Immature natural killer cell (primary cell): ENCODE results near the gene OPA3. TPM values are rescaled to one million over a fixed set of nuclear protein-coding genes. Genes with fewer than 3 reads are reported as not detected.
"Not testable (repeated sequence)": the region's sequence is repeated elsewhere in the genome, so short reads cannot be mapped to it uniquely, and the experiment has no call there.

Source experiments
- DNase-seq, 3 donors: peaks; one replicate each; pipeline ENCODE4 v3.0.0; 2022; ENCODE audit warnings: mixed read lengths in 1 of 3
- H3K27ac Mint-ChIP-seq, 6 donors: one replicate each; pipeline ENCODE4 v1.8.0; 2020; ENCODE audit warnings: mixed read lengths in 6 of 6, mild to moderate bottlenecking in 5 of 6, inconsistent platforms in 4 of 6, moderate library complexity in 3 of 6
- H3K27me3 Mint-ChIP-seq, 3 donors: one replicate each; pipeline ENCODE4 v1.8.0; 2020 to 2021; ENCODE audit warnings: low read depth in 3 of 3, mild to moderate bottlenecking in 3 of 3, mixed read lengths in 3 of 3, moderate library complexity in 3 of 3, inconsistent platforms in 1 of 3
- H3K36me3 Mint-ChIP-seq, 3 donors: one replicate each; pipeline ENCODE4 v1.8.0; 2020; ENCODE audit warnings: mixed read lengths in 3 of 3, inconsistent platforms in 2 of 3, mild to moderate bottlenecking in 2 of 3
- H3K4me1 Mint-ChIP-seq, 2 donors: one replicate each; pipeline ENCODE4 v1.8.0; 2020; ENCODE audit warnings: inconsistent platforms in 2 of 2, mild to moderate bottlenecking in 2 of 2, mixed read lengths in 2 of 2, moderate library complexity in 1 of 2
- H3K4me3 Mint-ChIP-seq, 5 donors: one replicate each; pipeline ENCODE4 v1.8.0; 2020; ENCODE audit warnings: mild to moderate bottlenecking in 5 of 5, mixed read lengths in 5 of 5, inconsistent platforms in 3 of 5, moderate library complexity in 3 of 5
- H3K9me3 Mint-ChIP-seq, 6 donors: one replicate each; pipeline ENCODE4 v1.8.0; 2020; ENCODE audit warnings: mild to moderate bottlenecking in 6 of 6, mixed read lengths in 6 of 6, inconsistent platforms in 4 of 6, moderate library complexity in 3 of 6
- polyA plus RNA-seq, 3 donors: library from polyadenylated mRNA; unstranded; fragments of 300-500 nt; fragmentation: Illumina TruSeq; gene quantifications; one replicate each; pipeline ENCODE4 v1.2.3, GENCODE V29; 2021

Gene OPA3
- 10 to 100 TPM in 1 of 3 donors, 1 to 10 TPM in 1, not detected in 1; 3.3 to 18.4 TPM for polyA plus RNA-seq

DNA sequence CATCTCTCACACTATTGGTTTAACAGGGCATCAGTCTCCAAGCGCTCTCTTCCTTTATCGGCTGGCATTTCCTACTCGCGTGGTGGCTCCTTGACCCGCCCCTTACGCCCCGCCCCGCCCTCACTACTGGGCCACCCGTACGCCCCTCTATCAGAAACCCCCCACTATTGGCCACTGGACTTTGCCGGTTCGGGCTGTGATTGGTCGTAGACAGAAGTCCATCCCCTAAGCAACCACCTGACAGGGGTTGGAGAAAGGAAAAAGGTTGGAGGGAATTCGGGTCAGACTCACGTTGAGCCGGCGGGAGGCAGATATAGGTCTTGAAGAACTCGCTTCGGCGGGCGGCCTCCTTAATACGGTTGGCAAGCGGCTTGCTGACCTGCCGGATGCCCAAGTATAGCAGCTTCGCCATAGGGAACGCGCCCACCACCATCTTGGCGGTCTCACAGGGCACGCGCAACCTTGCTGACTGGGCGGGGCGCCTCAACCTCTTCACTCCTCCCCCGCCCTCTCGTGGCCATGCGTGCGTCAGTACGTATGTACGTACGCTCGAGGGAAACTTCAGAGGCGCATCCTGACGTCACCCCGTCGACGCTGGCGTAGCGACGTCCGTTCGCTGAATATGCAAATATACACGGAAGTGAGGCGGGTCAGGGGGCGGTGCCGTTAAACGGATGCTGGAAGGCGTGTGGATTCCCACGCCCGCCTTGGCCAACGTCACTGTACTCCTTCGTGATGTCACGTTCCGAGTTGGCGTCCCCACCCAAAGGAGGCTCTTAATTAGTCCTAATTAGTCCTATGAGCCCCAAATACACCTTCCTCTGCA is at the start of gene OPA3:
OPA3 (minus strand) TSS at position 471 of the 826 bp plus-strand sequence; CDS start at position 433, 38 bp downstream.
- DNase-seq, result peak; percentile 98 to 99 (median 99)
- H3K4me1 Mint-ChIP-seq, result peaks cover 22 to 27% of the 10 kb centered on the region in 2 donors
- H3K4me3 Mint-ChIP-seq, result peak within 1 kb of the TSS; percentile 87 to 97 (median 94)

DNA sequence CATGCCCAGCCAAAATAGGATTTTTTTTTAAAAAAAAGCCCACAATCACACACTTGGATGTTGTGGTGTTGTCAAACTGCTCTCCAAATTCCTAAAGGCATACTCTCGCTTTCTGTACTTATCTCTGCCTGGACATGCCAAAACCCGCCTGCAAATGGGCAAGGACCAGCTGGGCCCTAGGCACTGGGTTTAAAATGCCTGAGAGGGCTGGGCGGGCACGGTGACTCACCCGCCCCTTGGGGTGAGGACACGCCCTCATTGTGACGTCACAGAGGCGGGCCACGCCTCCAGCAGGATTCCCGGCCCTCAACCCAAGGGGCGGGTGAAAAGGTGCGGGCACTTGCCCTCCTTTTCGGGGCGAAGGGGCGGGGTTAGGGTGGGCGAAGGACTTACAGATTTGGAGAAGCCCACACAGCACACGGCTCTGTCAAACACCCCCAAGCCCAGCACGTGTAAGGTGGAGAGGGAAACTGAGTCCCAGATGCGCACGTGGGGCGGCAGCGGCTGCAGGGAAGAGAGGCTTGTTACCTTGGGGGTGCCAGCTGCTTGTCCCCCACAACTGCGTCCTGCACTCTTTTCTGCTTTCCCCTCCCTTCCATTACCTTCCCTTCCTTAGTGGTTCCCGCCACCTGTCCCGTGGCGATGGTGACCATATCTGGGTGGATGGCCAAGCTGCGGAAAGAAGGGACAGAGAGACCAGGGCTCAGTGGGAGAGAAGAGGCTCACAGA is 48.0 kb upstream of the OPA3 start:
- Mint-ChIP-seq H3K27me3 (peaks cover 1 to 2% (median 2%) of the 10 kb centered on the region in 3 donors), H3K27ac (no peak overlapping the region), H3K4me1 (no peaks in the 10 kb centered on the region), H3K9me3 (no peaks in the 10 kb centered on the region), H3K36me3 (no peaks in the 10 kb centered on the region), H3K4me3 (no peak overlapping the region)
- DNase-seq, result no peak

More for the DNA sequence above, at the start of gene OPA3:
- H3K27ac Mint-ChIP-seq, result peak within 1 kb of the TSS; percentile 90 to 99 (median 98)
- H3K36me3 Mint-ChIP-seq, result peaks cover 0 to 3% (median 3%) of the 10 kb centered on the region in 3 donors
- peaks cover 7 to 10% (median 8%) of the 10 kb centered on the region in 3 donors for H3K27me3 Mint-ChIP-seq
- H3K9me3 Mint-ChIP-seq, result no peaks in the 10 kb centered on the region

DNA sequence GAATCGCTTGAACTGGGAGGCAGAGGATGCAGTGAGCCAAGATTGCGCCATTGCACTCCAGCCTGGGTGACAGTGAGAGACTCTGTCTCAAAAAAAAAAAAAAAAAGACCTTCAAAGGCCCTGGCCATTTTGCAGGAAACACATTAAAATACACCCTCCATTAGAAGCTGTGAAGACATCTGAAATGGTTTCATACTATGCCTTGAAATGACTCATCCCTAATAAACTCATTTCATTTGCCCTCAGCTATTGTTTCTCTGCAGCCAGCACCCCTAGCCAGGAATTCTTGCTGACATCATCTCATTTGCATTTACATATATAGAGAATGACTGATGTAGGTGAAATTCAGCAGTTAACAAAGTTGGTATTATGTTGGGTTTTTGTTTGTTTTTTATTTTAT is 45.9 kb upstream of the OPA3 start:
- H3K27me3 Mint-ChIP-seq, result peaks cover 1 to 4% (median 2%) of the 10 kb centered on the region in 3 donors
- peaks cover 0 to 2% (median 2%) of the 10 kb centered on the region in 3 donors for H3K36me3 Mint-ChIP-seq
- no peaks in the 10 kb centered on the region for H3K9me3 Mint-ChIP-seq
- DNase-seq, result no peak
- peak overlapping the region in 1 of 6 donors; percentile 59 for H3K27ac Mint-ChIP-seq
- H3K4me3 Mint-ChIP-seq, result no peak overlapping the region
- peaks cover 0 to under 1% of the 10 kb centered on the region in 2 donors for H3K4me1 Mint-ChIP-seq

DNA sequence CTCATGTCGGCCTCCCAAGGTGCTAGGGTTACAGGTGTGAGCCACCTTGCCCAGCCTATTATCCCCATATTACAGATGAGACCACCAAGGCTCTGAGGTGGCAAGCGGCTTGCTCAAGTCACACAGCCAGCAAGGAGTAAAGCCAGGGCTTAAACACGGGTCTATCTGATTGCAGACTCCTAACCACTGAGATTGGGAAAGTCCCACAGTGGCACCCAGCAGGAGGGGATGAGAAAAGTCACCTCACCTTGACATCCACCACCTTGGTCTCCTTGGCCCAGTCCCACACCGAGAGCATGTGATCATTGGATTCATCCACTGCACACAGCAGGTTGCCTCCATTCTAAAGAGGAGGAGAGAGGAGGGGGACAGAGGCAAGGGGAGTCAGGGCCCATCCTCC is 45.1 kb upstream of the OPA3 start:
- H3K4me1 Mint-ChIP-seq, result peaks cover 0 to 2% of the 10 kb centered on the region in 2 donors
- DNase-seq, result no peak
- H3K27ac Mint-ChIP-seq, result peak overlapping the region in 1 of 6 donors; percentile 58
- no peaks in the 10 kb centered on the region for H3K9me3 Mint-ChIP-seq
- H3K27me3 Mint-ChIP-seq, result peaks cover 1 to 5% (median 4%) of the 10 kb centered on the region in 3 donors
- H3K4me3 Mint-ChIP-seq, result no peak overlapping the region
- peaks cover under 1 to 7% (median 3%) of the 10 kb centered on the region in 3 donors for H3K36me3 Mint-ChIP-seq

DNA sequence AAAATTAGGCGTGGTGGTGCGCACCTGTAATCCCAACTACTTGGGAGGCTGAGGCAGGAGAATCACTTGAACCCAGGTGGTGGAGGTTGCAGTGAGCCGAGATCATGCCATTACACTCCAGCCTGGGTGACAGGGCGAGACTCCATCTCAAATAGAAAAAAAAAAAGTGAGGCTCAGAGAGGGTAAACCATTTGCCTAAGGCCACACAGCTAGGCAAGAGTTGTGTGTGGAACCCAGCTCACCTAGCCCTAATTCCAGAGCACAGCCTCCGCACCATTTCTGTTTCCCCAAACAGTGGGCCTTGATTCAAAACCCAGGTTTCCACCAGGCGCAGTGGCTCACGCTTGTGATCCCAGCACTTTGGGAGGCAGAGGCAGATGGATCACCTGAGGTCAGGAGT is 43.6 kb upstream of the OPA3 start:
- H3K4me1 Mint-ChIP-seq, H3K27ac Mint-ChIP-seq, H3K27me3 Mint-ChIP-seq, H3K4me3 Mint-ChIP-seq, DNase-seq, H3K9me3 Mint-ChIP-seq: not testable (repeated sequence)
- H3K36me3 Mint-ChIP-seq, result peaks cover 9 to 16% (median 9%) of the 10 kb centered on the region in 3 donors

DNA sequence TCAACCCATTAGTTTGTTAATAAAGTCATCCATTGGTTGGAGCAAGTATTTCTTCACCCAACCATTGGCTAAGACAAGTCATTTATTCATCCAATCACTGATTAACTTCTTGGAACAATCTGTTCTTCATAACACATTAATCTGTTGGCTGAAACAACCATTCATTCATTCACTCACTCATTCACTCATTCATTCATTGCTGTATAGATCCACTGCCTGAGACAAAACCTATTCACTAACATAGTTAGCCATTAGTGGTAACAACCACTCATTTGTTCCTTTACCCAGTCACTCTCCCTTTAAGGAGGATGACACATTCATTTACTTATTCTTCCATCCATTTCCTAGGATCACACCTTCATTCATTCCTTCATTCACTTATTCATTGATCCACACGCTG is 39.4 kb upstream of the OPA3 start:
- peaks cover 14 to 32% (median 16%) of the 10 kb centered on the region in 3 donors for H3K36me3 Mint-ChIP-seq
- peaks cover 0 to 2% of the 10 kb centered on the region in 2 donors for H3K4me1 Mint-ChIP-seq
- no peaks in the 10 kb centered on the region for H3K9me3 Mint-ChIP-seq
- peak overlapping the region in 5 of 6 donors; percentile 1 to 55 (median 3) for H3K27ac Mint-ChIP-seq
- no peak overlapping the region for H3K4me3 Mint-ChIP-seq
- DNase-seq, result no peak
- H3K27me3 Mint-ChIP-seq, result peaks cover 0 to 3% (median 2%) of the 10 kb centered on the region in 3 donors

DNA sequence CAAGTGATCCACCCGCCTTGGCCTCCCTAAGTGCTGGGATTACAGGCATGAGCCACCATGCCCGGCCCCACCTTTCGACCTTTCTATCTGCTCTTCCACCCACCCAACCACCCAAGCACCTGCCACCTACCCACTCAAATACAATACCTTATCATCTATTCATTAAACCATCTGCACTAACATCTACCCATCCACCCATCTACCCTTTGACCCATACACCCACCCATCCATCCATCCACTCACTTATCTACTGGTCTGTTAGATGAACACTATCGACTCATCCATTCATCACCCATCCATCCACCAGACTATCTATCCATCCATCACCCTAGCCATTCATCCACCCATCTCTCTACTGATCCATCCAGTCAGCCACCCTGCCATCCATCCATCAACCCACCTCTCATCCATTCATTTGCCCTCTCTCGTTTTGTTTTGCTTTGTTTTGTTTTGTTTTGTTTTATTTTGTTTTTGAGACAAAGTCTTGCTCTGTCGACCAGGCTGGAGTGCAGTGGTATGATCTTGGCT is 37.4 kb upstream of the OPA3 start:
- H3K4me1 Mint-ChIP-seq, result peaks cover 0 to 2% of the 10 kb centered on the region in 2 donors
- H3K4me3 Mint-ChIP-seq, result no peak overlapping the region
- H3K9me3 Mint-ChIP-seq, result no peaks in the 10 kb centered on the region
- peaks cover 14 to 35% (median 16%) of the 10 kb centered on the region in 3 donors for H3K36me3 Mint-ChIP-seq
- H3K27ac Mint-ChIP-seq, result peak overlapping the region in 1 of 6 donors; percentile 69
- DNase-seq, result no peak
- H3K27me3 Mint-ChIP-seq, result peaks cover 1 to 4% (median 3%) of the 10 kb centered on the region in 3 donors

DNA sequence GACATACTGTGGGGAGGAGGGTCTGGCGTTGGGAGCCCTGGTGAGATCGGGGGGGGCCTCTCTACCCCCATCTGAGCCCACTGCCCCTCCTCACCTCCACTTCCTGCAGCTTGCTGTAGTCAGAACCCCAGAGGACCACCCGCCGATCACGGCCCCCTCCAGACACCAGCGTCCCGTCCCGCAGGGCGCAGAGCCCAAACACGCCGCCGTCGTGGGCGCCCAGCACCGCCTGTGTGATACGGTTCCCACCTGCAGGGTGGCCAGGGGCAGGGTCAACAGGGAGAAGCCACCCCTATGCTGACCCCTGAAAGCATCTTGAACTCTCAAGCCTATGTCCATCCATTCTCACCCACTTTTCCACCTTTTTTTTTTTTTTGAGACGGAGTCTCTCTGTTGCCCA is 36.8 kb upstream of the OPA3 start:
- Mint-ChIP-seq H3K36me3 (peaks cover 14 to 35% (median 16%) of the 10 kb centered on the region in 3 donors), H3K4me1 (peaks cover 0 to 2% of the 10 kb centered on the region in 2 donors), H3K27ac (peak overlapping the region in 1 of 6 donors; percentile 40)

DNA sequence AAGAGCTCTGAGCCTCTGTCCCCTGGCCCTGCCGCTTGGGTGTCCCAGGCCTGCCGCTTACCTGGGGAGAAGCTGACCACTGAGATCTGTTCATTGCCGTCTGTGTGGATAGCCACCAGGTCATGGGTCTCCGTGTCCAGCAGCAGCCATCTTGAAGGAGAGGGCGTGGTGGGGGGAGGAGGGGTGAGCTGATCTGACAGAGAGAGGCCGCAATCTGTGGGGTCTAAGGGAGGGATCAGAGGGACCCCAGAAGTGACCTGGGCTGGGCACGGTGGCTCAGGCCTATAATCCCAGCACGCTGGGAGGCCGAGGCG is 32.1 kb upstream of the OPA3 start:
- Mint-ChIP-seq H3K27me3 (peaks cover 0 to 4% (median 2%) of the 10 kb centered on the region in 3 donors), H3K36me3 (peaks cover 11 to 28% (median 15%) of the 10 kb centered on the region in 3 donors), H3K4me1 (peaks cover 9 to 12% of the 10 kb centered on the region in 2 donors), H3K4me3 (no peak overlapping the region), H3K27ac (no peak overlapping the region), H3K9me3 (no peaks in the 10 kb centered on the region)
- no peak for DNase-seq

More for the DNA sequence above, 36.8 kb upstream of the OPA3 start:
- no peak for DNase-seq
- Mint-ChIP-seq H3K4me3 (no peak overlapping the region), H3K9me3 (no peaks in the 10 kb centered on the region), H3K27me3 (peaks cover 1 to 4% (median 3%) of the 10 kb centered on the region in 3 donors)

DNA sequence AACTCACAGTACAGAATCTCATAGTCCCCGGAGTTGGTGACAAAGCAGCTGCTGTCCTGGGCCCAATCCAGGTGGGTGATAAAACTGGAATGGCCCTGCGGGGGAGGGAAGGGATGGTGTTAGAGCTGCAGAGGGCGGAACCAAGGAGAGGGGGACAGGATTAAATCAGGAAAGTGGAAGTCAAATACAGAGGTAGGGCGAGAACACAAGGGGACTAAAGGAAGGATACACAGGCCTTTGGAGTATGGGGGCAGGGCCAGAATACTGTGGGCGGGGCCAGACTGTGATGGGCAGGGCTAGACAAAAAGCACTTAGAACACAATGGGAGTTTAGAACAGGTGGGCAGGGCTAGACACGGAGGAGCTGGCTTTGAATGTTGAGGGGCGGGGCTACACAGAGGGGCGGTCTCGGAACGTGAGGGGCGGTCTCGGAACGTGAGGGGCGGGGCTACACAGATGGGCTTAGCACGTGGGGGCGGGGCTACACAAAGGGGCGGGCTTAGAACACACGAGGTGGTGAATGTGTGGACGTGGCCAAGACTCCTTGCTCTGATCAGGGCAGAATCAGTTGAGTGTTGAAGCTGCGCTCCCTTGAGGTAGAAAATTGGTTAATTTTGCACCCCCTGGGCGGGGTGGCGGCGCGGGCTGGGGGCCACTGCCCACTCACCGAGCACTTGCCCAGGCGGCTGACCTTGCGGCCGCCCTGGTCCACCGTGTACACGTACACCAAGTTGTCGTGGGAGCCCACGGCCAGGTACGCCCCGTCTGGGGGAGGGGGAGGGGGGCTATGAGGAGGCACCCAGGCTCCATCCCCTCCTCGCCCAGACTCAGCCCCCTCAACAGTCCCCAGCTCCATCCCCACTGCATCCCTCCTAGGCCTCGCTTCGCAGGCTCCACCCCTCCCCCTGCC is 31.4 kb upstream of the OPA3 start:
- DNase-seq, result peak; percentile 56 to 80 (median 60)
- no peak overlapping the region for H3K4me3 Mint-ChIP-seq
- H3K9me3 Mint-ChIP-seq, result no peaks in the 10 kb centered on the region
- H3K27ac Mint-ChIP-seq, result peak overlapping the region in 4 of 6 donors; percentile 18 to 83 (median 50)
- peaks cover 0 to 4% (median 2%) of the 10 kb centered on the region in 3 donors for H3K27me3 Mint-ChIP-seq
- peaks cover 11 to 32% (median 15%) of the 10 kb centered on the region in 3 donors for H3K36me3 Mint-ChIP-seq
- peaks cover 9 to 12% of the 10 kb centered on the region in 2 donors for H3K4me1 Mint-ChIP-seq

DNA sequence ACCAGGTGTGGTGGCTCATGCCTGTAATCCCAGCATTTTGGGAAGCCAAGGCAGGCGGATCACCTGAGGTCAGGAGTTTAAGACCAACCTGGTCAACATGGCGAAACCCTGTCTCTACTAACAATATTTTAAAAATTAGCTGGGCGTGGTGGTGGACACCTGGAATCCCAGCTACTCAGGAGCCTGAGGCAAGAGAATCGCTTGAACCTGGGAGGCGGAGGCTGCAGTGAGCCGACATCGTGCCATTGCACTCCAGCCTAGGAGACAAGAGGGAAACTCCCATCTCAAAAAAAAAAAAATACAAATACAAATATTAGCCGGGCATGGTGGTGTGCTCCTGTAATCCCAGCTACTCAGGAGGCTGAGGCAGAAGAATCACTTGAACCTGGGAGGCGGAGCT is 30.5 kb upstream of the OPA3 start:
- Mint-ChIP-seq H3K36me3 (peaks cover 11 to 31% (median 15%) of the 10 kb centered on the region in 3 donors), H3K4me1 (peaks cover 9 to 12% of the 10 kb centered on the region in 2 donors)
- H3K4me3 Mint-ChIP-seq, H3K27me3 Mint-ChIP-seq, DNase-seq, H3K9me3 Mint-ChIP-seq, H3K27ac Mint-ChIP-seq: not testable (repeated sequence)

DNA sequence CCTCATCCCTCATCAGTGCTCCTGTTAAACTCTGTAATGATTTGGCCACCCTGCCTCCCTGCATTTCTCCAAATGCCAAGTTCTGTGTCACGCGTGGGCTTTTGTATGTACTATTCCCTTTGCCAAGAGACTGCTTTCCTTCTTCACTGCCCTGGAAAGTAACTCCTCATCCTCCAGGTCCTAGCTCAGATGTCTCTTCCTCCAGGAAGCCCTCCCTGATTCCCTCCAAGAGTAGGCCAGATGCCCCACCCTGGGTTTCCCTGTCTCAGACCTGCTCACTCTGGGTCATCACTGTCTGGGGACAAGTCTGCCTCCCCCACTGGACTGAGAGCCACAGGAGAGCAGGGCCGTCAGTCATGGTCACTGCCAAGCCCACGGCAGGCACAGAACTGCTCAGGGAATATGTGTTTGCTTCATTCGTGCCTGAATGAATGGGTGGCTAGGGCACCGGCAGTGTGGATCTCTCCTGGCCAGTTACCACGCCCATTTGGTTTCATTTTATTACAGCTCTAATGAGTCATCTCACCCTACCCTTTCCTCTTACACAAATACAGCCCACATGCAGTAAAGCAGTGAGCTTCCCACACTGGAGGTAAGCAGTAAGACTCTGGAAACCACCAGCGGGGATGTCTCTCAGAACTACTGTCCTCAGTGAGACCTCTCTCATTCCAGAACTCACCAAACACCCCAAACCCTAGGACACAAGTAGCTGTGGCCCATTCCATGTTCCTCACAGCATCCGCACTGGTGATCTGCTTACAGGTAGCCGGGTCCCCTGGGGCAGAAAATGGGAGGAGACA is 29.5 kb upstream of the OPA3 start:
- H3K36me3 Mint-ChIP-seq, result peaks cover 18 to 35% (median 20%) of the 10 kb centered on the region in 3 donors
- peak overlapping the region in 3 of 5 donors; percentile 39 to 67 (median 56) for H3K4me3 Mint-ChIP-seq
- peaks cover 0 to 4% (median 2%) of the 10 kb centered on the region in 3 donors for H3K27me3 Mint-ChIP-seq
- DNase-seq, result peak in 1 of 3 donors; percentile 42
- peaks cover 9 to 12% of the 10 kb centered on the region in 2 donors for H3K4me1 Mint-ChIP-seq
- no peaks in the 10 kb centered on the region for H3K9me3 Mint-ChIP-seq
- peak overlapping the region; percentile 49 to 94 (median 66) for H3K27ac Mint-ChIP-seq
